Vagina (tissue), 2 donors: ENCODE measurements around the gene ABLIM1. TPM values are rescaled to one million over a fixed set of nuclear protein-coding genes. Genes with fewer than 3 reads are reported as not detected.

Experiments used
- DNase-seq, 2 donors: peaks; one replicate each; pipeline ENCODE4 v3.0.0-alpha.2; 2017; ENCODE audit errors: extremely low spot score in 2 of 2
- H3K27ac ChIP-seq: fragments of 200-600 bp; sonication (generic); one replicate; pipeline ENCODE4 v1.5.1; 2019
- H3K27me3 ChIP-seq: fragments of 200-600 bp; sonication (generic); one replicate; pipeline ENCODE4 v1.5.1; 2019
- H3K36me3 ChIP-seq, 2 donors: fragments of 200-600 bp; sonication (generic); one replicate each; pipeline ENCODE4 v1.5.1; 2017 to 2019
- H3K4me1 ChIP-seq: fragments of 200-600 bp; sonication (generic); one replicate; pipeline ENCODE4 v1.5.1; 2019
- H3K4me3 ChIP-seq, 2 donors: fragments of 200-600 bp; sonication (generic); 1 replicate in 1 of 2; 2 replicates in 1 of 2; pipeline ENCODE4 v1.5.1; 2016 to 2019
- H3K9me3 ChIP-seq: fragments of 200-600 bp; sonication (generic); one replicate; pipeline ENCODE4 v1.5.1; 2019
- CTCF ChIP-seq, 3 experiments: fragments of 450-650 bp in 2 of 3; fragments of 200-600 bp in 1 of 3; sonication (generic) in 1 of 3; IDR thresholded peaks; one replicate each; pipeline ENCODE4 v1.5.1; 2017 to 2019; ENCODE audit warnings: antibody characterized with exemption in 3 of 3, mild to moderate bottlenecking in 2 of 3, moderate library complexity in 2 of 3
- POLR2A ChIP-seq, 2 donors: fragments of 450-650 bp; IDR thresholded peaks; one replicate each; pipeline ENCODE4 v1.6.1; 2017; ENCODE audit warnings: antibody characterized with exemption in 2 of 2, mild to moderate bottlenecking in 2 of 2, moderate library complexity in 2 of 2
- POLR2AphosphoS5 ChIP-seq, 2 donors: sonication (generic); formaldehyde crosslinking; IDR thresholded peaks; one replicate each; pipeline ENCODE4 v1.9.0; 2017; ENCODE audit warnings: antibody characterized with exemption in 2 of 2, mild to moderate bottlenecking in 2 of 2, low read depth in 1 of 2; ENCODE audit not compliant: insufficient read depth in 1 of 2
- intact Hi-C: fragments of 100-400 bp; cut with DNase I; formaldehyde crosslinking; loops from one replicate; pipeline ENCODE4 v1.15.1; 2023
- total RNA-seq: library from RNA; depleted of rRNA; stranded (reverse); fragments of >200 nt; gene quantifications from one replicate; pipeline ENCODE4 v1.2.3, GENCODE V29; 2016

ABLIM1 gene
- total RNA-seq, 1 donor from 2014 or later = 176 TPM

- Histone ChIP-seq H3K27ac (peak overlapping the region; percentile 64), H3K4me1 (peaks cover 43% of the 10 kb centered on the region), H3K4me3 (no peak overlapping the region), H3K9me3 (no peaks in the 10 kb centered on the region), H3K27me3 (no peaks in the 10 kb centered on the region), H3K36me3 (no peaks in the 10 kb centered on the region)
- intact Hi-C loops = no loop called here
- no peak for DNase-seq
- TF ChIP-seq CTCF (IDR thresholded peaks at IDR 0.05) (no peak), POLR2A (IDR thresholded peaks at IDR 0.05) (no peak), POLR2AphosphoS5 (IDR thresholded peaks at IDR 0.05; ENCODE audit: insufficient read depth in 1 of 2, low read depth in 1 of 2) (no peak)
These were observed 22.1 kb downstream of the ABLIM1 start for GRCh38 chr10:114635797-114636550.

- intact Hi-C loops = no loop called here
- Histone ChIP-seq H3K27ac (peak overlapping the region; percentile 64), H3K4me3 (no peak overlapping the region), H3K27me3 (no peaks in the 10 kb centered on the region), H3K9me3 (no peaks in the 10 kb centered on the region), H3K4me1 (peaks cover 46% of the 10 kb centered on the region), H3K36me3 (no peaks in the 10 kb centered on the region)
- TF ChIP-seq CTCF (IDR thresholded peaks at IDR 0.05) = no peak
- no peak for DNase-seq
These were observed 23.0 kb downstream of the ABLIM1 start for GRCh38 chr10:114635101-114635500.

- DNase-seq = no peak
- H3K27ac ChIP-seq = peak overlapping the region; percentile 64
- H3K4me3 ChIP-seq = no peak overlapping the region
- no peaks in the 10 kb centered on the region for H3K9me3 ChIP-seq
- TF ChIP-seq POLR2AphosphoS5 (IDR thresholded peaks at IDR 0.05; ENCODE audit: insufficient read depth in 1 of 2, low read depth in 1 of 2) (peak in 1 of 2 donors; percentile 91), POLR2A (IDR thresholded peaks at IDR 0.05) (no peak), CTCF (IDR thresholded peaks at IDR 0.05) (no peak)
- intact Hi-C loops = no loop called here
- H3K27me3 ChIP-seq = no peaks in the 10 kb centered on the region
- H3K36me3 ChIP-seq = no peaks in the 10 kb centered on the region
- H3K4me1 ChIP-seq = peaks cover 46% of the 10 kb centered on the region
These were observed 23.5 kb downstream of the ABLIM1 start for GRCh38 chr10:114634609-114634979.

DNA sequence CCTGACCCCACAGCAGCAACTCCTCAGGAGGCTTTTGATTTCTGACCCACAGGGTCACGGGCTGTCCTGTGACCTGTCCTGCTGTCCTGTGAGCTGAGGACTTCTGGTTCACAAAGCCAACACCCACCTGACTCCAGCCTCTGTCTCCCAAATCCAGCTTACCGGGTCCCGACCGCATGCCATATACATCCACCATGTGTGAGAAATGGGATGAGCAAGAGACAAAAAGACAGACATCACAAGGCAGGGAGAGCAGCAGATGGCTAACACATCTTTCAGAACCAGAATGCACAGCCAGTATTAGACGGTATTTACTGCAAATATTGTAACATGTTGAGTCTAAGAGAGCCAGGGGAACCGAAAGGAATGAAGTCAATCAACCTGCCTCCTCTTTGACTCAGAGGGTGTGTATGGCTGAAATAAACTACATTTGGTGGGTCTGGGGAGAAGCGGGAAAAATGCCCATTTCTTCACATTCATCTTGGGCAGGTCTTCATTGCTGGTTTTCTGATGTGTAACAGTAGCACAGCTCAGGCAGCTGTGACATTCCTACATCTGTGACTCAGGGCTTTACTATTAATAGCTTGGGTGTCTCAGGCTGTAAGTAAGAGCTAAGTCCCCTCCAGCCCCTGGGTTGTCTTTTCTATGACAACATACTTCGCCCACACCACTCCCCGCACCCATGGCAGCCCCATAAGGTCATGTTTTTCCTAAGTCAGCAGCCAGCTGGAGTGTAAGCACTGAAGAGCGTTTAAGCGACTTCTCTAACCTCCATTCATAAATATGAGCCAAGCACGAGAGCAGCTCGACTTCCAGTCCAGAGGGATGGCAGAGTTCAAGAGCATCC lies 25.0 kb downstream of the ABLIM1 start:
- H3K27me3 ChIP-seq = no peaks in the 10 kb centered on the region
- H3K36me3 ChIP-seq = no peaks in the 10 kb centered on the region
- peaks cover 46% of the 10 kb centered on the region for H3K4me1 ChIP-seq
- intact Hi-C loops = no loop called here
- DNase-seq = no peak
- TF ChIP-seq POLR2AphosphoS5 (IDR thresholded peaks at IDR 0.05; ENCODE audit: insufficient read depth in 1 of 2, low read depth in 1 of 2) (peak in 1 of 2 donors; percentile 41), CTCF (IDR thresholded peaks at IDR 0.05) (no peak), POLR2A (IDR thresholded peaks at IDR 0.05) (no peak)
- H3K9me3 ChIP-seq = no peaks in the 10 kb centered on the region
- H3K27ac ChIP-seq = peak overlapping the region; percentile 64
- H3K4me3 ChIP-seq = peak overlapping the region in 1 of 2 donors; percentile 49
